ENCODE results near the gene ROM1.

DNA sequence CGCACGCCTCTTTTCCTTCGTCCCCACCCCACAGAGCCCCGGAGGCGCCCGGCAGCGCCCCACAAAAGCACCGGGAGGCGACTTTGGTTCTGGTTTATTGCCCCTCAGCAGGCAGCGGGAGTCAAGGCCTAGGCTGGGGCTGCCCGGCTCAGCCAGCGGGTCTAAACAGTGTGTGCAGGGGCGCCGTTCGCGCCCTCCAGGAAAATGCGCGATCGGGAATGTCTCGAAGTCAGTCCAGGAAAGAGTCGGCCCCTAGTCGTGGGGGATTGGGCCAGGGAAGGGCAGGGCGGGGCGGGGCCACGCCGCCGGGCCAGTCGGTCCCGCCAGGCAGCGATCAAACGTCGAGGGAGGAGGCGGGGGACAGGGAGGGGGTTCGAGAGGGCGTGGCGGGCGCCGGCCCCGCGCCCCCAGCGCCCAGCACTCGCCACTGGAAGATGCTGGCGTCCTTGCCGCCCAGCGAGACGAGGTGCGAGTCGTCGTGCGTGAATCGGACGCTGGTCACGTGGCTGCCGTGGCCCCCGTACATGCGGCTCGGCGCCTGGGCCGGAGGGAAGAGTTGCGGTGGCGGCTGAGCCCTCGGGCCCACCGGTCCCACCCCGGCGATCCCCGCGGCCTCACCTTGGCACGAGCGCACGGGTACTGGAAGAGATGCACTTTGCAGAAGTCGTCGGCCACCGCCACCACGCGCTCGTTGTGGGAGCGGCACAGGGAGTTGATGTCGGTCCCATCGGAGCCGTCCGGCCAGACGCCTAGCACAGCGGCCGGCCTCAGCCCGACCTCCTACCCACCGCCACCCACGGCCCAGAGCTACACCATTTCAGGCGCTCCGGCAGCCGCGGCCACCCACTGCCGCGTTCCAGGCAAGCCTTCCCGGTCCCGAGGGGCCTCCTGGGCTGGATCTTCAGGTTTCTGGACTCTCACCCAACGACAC, 10.7 kb upstream of the ROM1 start:
- TF ChIP-seq CTCF (conservative IDR thresholded peaks at IDR 0.05; ENCODE audit: low read depth, low read length) (no peak), EZH2phosphoT487 (IDR thresholded peaks at IDR 0.05; ENCODE audit: borderline replicate concordance, low read length) (no peak)
